Measurements from ENCODE around the gene CAMTA1. TPM values are rescaled to one million over a fixed set of nuclear protein-coding genes. Genes with fewer than 3 reads are reported as not detected.

Gene CAMTA1
- total RNA-seq, 1 experiment from 2014 or later, result 118 TPM

GRCh38 chr1:7666249-7666648 is 881.0 kb downstream of the CAMTA1 start:
- no peaks in the 10 kb centered on the region for H3K79me2 ChIP-seq (ENCODE audit: low read length)
- no peak overlapping the region for H3K4me3 ChIP-seq (ENCODE audit: low read length)
- H3K9me2 ChIP-seq (replicated peaks; ENCODE audit: insufficient read depth, low read length), result no peaks in the 10 kb centered on the region
- H3K4me2 ChIP-seq (ENCODE audit: low read depth, low read length, poor library complexity, severe bottlenecking), result no peak overlapping the region
- H3K4me1 ChIP-seq (ENCODE audit: low read length), result no peaks in the 10 kb centered on the region
- H4K20me1 ChIP-seq (ENCODE audit: insufficient read depth, low read depth, low read length), result no peaks in the 10 kb centered on the region; the same call in 1 of the 2 replicates
- H2AFZ ChIP-seq (ENCODE audit: low read length), result no peak overlapping the region
- H3K36me3 ChIP-seq (ENCODE audit: insufficient read depth, low read length), result no peaks in the 10 kb centered on the region
- H3K27ac ChIP-seq (ENCODE audit: low read length), result no peak overlapping the region
- no peaks in the 10 kb centered on the region for H3K9me3 ChIP-seq (ENCODE audit: low read length)
- no peaks in the 10 kb centered on the region for H3K27me3 ChIP-seq (ENCODE audit: low read length)
- DNase-seq, result no peak
- H3K9ac ChIP-seq (ENCODE audit: low read length), result no peak overlapping the region

- H3K9ac ChIP-seq (ENCODE audit: low read length), result no peak overlapping the region
- DNase-seq, result no peak
- no peaks in the 10 kb centered on the region; the same call in 1 of the 2 replicates for H4K20me1 ChIP-seq (ENCODE audit: insufficient read depth, low read depth, low read length)
- no peaks in the 10 kb centered on the region for H3K79me2 ChIP-seq (ENCODE audit: low read length)
- H3K9me2 ChIP-seq (replicated peaks; ENCODE audit: insufficient read depth, low read length), result no peaks in the 10 kb centered on the region
- no peak overlapping the region for H3K4me2 ChIP-seq (ENCODE audit: low read depth, low read length, poor library complexity, severe bottlenecking)
- H3K36me3 ChIP-seq (ENCODE audit: insufficient read depth, low read length), result no peaks in the 10 kb centered on the region
- H3K4me3 ChIP-seq (ENCODE audit: low read length), result no peak overlapping the region
- no peak overlapping the region for H2AFZ ChIP-seq (ENCODE audit: low read length)
- no peak overlapping the region for H3K27ac ChIP-seq (ENCODE audit: low read length)
- H3K4me1 ChIP-seq (ENCODE audit: low read length), result no peaks in the 10 kb centered on the region
- no peaks in the 10 kb centered on the region for H3K27me3 ChIP-seq (ENCODE audit: low read length)
- H3K9me3 ChIP-seq (ENCODE audit: low read length), result no peaks in the 10 kb centered on the region
These were observed 881.9 kb downstream of the CAMTA1 start for GRCh38 chr1:7667159-7667558.

- peak; percentile 92 for DNase-seq
- no peak overlapping the region for H2AFZ ChIP-seq (ENCODE audit: low read length)
- H3K9me2 ChIP-seq (replicated peaks; ENCODE audit: insufficient read depth, low read length), result no peaks in the 10 kb centered on the region
These were observed 882.5 kb downstream of the CAMTA1 start for GRCh38 chr1:7667625-7668218.

GRCh38 chr1:7669559-7670311 is 884.5 kb downstream of the CAMTA1 start:
- Histone ChIP-seq H3K27me3 (ENCODE audit: low read length) (no peaks in the 10 kb centered on the region), H3K4me3 (ENCODE audit: low read length) (no peak overlapping the region), H3K9me2 (replicated peaks; ENCODE audit: insufficient read depth, low read length) (no peaks in the 10 kb centered on the region), H3K27ac (ENCODE audit: low read length) (no peak overlapping the region), H3K9ac (ENCODE audit: low read length) (no peak overlapping the region), H3K36me3 (ENCODE audit: insufficient read depth, low read length) (no peaks in the 10 kb centered on the region), H3K4me2 (ENCODE audit: low read depth, low read length, poor library complexity, severe bottlenecking) (no peak overlapping the region), H2AFZ (ENCODE audit: low read length) (no peak overlapping the region), H3K79me2 (ENCODE audit: low read length) (no peaks in the 10 kb centered on the region), H4K20me1 (ENCODE audit: insufficient read depth, low read depth, low read length) (no peaks in the 10 kb centered on the region; the same call in 1 of the 2 replicates), H3K9me3 (ENCODE audit: low read length) (no peaks in the 10 kb centered on the region), H3K4me1 (ENCODE audit: low read length) (peaks cover 4% of the 10 kb centered on the region; the same call in 1 of the 2 replicates)
- peak; percentile 78 for DNase-seq

More at GRCh38 chr1:7667625-7668218, 882.5 kb downstream of the CAMTA1 start:
- Histone ChIP-seq H4K20me1 (ENCODE audit: insufficient read depth, low read depth, low read length) (no peaks in the 10 kb centered on the region; the same call in 1 of the 2 replicates), H3K36me3 (ENCODE audit: insufficient read depth, low read length) (no peaks in the 10 kb centered on the region), H3K79me2 (ENCODE audit: low read length) (no peaks in the 10 kb centered on the region), H3K4me1 (ENCODE audit: low read length) (peaks cover under 1% of the 10 kb centered on the region; the same call in 1 of the 2 replicates), H3K27me3 (ENCODE audit: low read length) (no peaks in the 10 kb centered on the region), H3K9ac (ENCODE audit: low read length) (no peak overlapping the region), H3K4me2 (ENCODE audit: low read depth, low read length, poor library complexity, severe bottlenecking) (no peak overlapping the region), H3K4me3 (ENCODE audit: low read length) (no peak overlapping the region), H3K9me3 (ENCODE audit: low read length) (no peaks in the 10 kb centered on the region), H3K27ac (ENCODE audit: low read length) (no peak overlapping the region)

- H3K36me3 ChIP-seq (ENCODE audit: insufficient read depth, low read length), result no peaks in the 10 kb centered on the region
- no peaks in the 10 kb centered on the region for H3K79me2 ChIP-seq (ENCODE audit: low read length)
- no peaks in the 10 kb centered on the region for H3K9me2 ChIP-seq (replicated peaks; ENCODE audit: insufficient read depth, low read length)
- no peak for DNase-seq
- peaks cover 4% of the 10 kb centered on the region; the same call in 1 of the 2 replicates for H3K4me1 ChIP-seq (ENCODE audit: low read length)
- no peaks in the 10 kb centered on the region; the same call in 1 of the 2 replicates for H4K20me1 ChIP-seq (ENCODE audit: insufficient read depth, low read depth, low read length)
- H3K27me3 ChIP-seq (ENCODE audit: low read length), result no peaks in the 10 kb centered on the region
- no peak overlapping the region for H3K4me2 ChIP-seq (ENCODE audit: low read depth, low read length, poor library complexity, severe bottlenecking)
- H2AFZ ChIP-seq (ENCODE audit: low read length), result no peak overlapping the region
- H3K9ac ChIP-seq (ENCODE audit: low read length), result no peak overlapping the region
- no peaks in the 10 kb centered on the region for H3K9me3 ChIP-seq (ENCODE audit: low read length)
- no peak overlapping the region for H3K27ac ChIP-seq (ENCODE audit: low read length)
- no peak overlapping the region for H3K4me3 ChIP-seq (ENCODE audit: low read length)
These were observed 885.3 kb downstream of the CAMTA1 start for GRCh38 chr1:7670334-7671145.

- Histone ChIP-seq H3K4me1 (ENCODE audit: low read length) (peaks cover 4% of the 10 kb centered on the region; the same call in 1 of the 2 replicates), H3K9me2 (replicated peaks; ENCODE audit: insufficient read depth, low read length) (no peaks in the 10 kb centered on the region), H3K36me3 (ENCODE audit: insufficient read depth, low read length) (no peaks in the 10 kb centered on the region), H3K27ac (ENCODE audit: low read length) (no peak overlapping the region), H3K4me2 (ENCODE audit: low read depth, low read length, poor library complexity, severe bottlenecking) (no peak overlapping the region), H4K20me1 (ENCODE audit: insufficient read depth, low read depth, low read length) (no peaks in the 10 kb centered on the region; the same call in 1 of the 2 replicates), H3K79me2 (ENCODE audit: low read length) (no peaks in the 10 kb centered on the region), H2AFZ (ENCODE audit: low read length) (no peak overlapping the region), H3K9ac (ENCODE audit: low read length) (no peak overlapping the region), H3K9me3 (ENCODE audit: low read length) (no peaks in the 10 kb centered on the region), H3K4me3 (ENCODE audit: low read length) (no peak overlapping the region), H3K27me3 (ENCODE audit: low read length) (no peaks in the 10 kb centered on the region)
- no peak for DNase-seq
These were observed 885.9 kb downstream of the CAMTA1 start for GRCh38 chr1:7671146-7671465.

- Histone ChIP-seq H3K36me3 (ENCODE audit: insufficient read depth, low read length) (no peaks in the 10 kb centered on the region), H3K27me3 (ENCODE audit: low read length) (no peaks in the 10 kb centered on the region), H4K20me1 (ENCODE audit: insufficient read depth, low read depth, low read length) (no peaks in the 10 kb centered on the region; the same call in 1 of the 2 replicates), H3K4me3 (ENCODE audit: low read length) (no peak overlapping the region), H3K9me3 (ENCODE audit: low read length) (no peaks in the 10 kb centered on the region), H3K27ac (ENCODE audit: low read length) (no peak overlapping the region), H3K9me2 (replicated peaks; ENCODE audit: insufficient read depth, low read length) (no peaks in the 10 kb centered on the region), H3K79me2 (ENCODE audit: low read length) (no peaks in the 10 kb centered on the region), H3K4me2 (ENCODE audit: low read depth, low read length, poor library complexity, severe bottlenecking) (no peak overlapping the region), H3K4me1 (ENCODE audit: low read length) (peaks cover 4% of the 10 kb centered on the region; the same call in 1 of the 2 replicates), H2AFZ (ENCODE audit: low read length) (no peak overlapping the region), H3K9ac (ENCODE audit: low read length) (no peak overlapping the region)
- no peak for DNase-seq
These were observed 886.4 kb downstream of the CAMTA1 start for GRCh38 chr1:7671676-7672075.

- Histone ChIP-seq H3K36me3 (ENCODE audit: insufficient read depth, low read length) (no peaks in the 10 kb centered on the region), H2AFZ (ENCODE audit: low read length) (no peak overlapping the region), H3K9me2 (replicated peaks; ENCODE audit: insufficient read depth, low read length) (no peaks in the 10 kb centered on the region), H3K4me1 (ENCODE audit: low read length) (peaks cover 4% of the 10 kb centered on the region; the same call in 1 of the 2 replicates), H3K79me2 (ENCODE audit: low read length) (no peaks in the 10 kb centered on the region), H3K9me3 (ENCODE audit: low read length) (no peaks in the 10 kb centered on the region), H3K9ac (ENCODE audit: low read length) (no peak overlapping the region), H3K4me2 (ENCODE audit: low read depth, low read length, poor library complexity, severe bottlenecking) (no peak overlapping the region), H3K27me3 (ENCODE audit: low read length) (no peaks in the 10 kb centered on the region), H3K4me3 (ENCODE audit: low read length) (no peak overlapping the region), H4K20me1 (ENCODE audit: insufficient read depth, low read depth, low read length) (no peaks in the 10 kb centered on the region; the same call in 1 of the 2 replicates), H3K27ac (ENCODE audit: low read length) (no peak overlapping the region)
- DNase-seq, result no peak
These were observed 887.6 kb downstream of the CAMTA1 start for GRCh38 chr1:7672864-7673263.
